K562 (cell line): ENCODE measurements around the gene EBI3. TPM values are rescaled to one million over a fixed set of nuclear protein-coding genes. Genes with fewer than 3 reads are reported as not detected.
A peak's percentile ranks its signal among the peaks of the same experiment; 100 is the strongest.

Experiments used
- BRF1 ChIP-seq: IDR thresholded peaks from 3 replicates; pipeline ENCODE4 v1.6.1; 2011; ENCODE audit warnings: borderline replicate concordance, mild to moderate bottlenecking; ENCODE audit not compliant: insufficient read length; ENCODE audit errors: extremely low read depth
- EP400 ChIP-seq: fragments of 450-650 bp; IDR thresholded peaks from 2 replicates; pipeline ENCODE4 v1.6.1; 2017; ENCODE audit warnings: antibody characterized with exemption, mild to moderate bottlenecking, moderate library complexity
- GATAD2A ChIP-seq: fragments of 450-650 bp; IDR thresholded peaks from 2 replicates; pipeline ENCODE4 v1.6.1; 2017
- HEY1 ChIP-seq: fragments of 250-450 bp; sonication (Bioruptor Pico); IDR thresholded peaks from 2 replicates; pipeline ENCODE4 v1.5.0; 2020; ENCODE audit warnings: mild to moderate bottlenecking, moderate library complexity, borderline replicate concordance
- HNRNPLL ChIP-seq: fragments of 200-400 bp; formaldehyde crosslinking; IDR thresholded peaks from 2 replicates; pipeline ENCODE4 v1.6.1; 2017; ENCODE audit warnings: low read length, low read depth, mild to moderate bottlenecking; ENCODE audit not compliant: poor library complexity, severe bottlenecking
- MEF2D ChIP-seq: conservative IDR thresholded peaks from 2 replicates; pipeline ENCODE4 v1.6.1; 2016; ENCODE audit warnings: low read depth, missing genetic modification characterization, missing compliant biosample characterization
- MNT ChIP-seq, 2 experiments: fragments of 450-650 bp; conservative IDR thresholded peaks; 2 replicates each; pipeline ENCODE4 v1.6.1; 2017; ENCODE audit warnings: mild to moderate bottlenecking in 2 of 2, moderate library complexity in 2 of 2
- MYNN ChIP-seq, 2 experiments: sonication (generic); formaldehyde crosslinking in 1 of 2; IDR thresholded peaks; 2 replicates each; pipeline versions ENCODE4 v1.5.0 to v1.6.1; 2016 to 2020; ENCODE audit warnings: antibody characterized with exemption in 1 of 2, missing genetic modification reagents in 1 of 2
- OTX1 ChIP-seq: fragments of 450-650 bp; formaldehyde crosslinking; IDR thresholded peaks from 2 replicates; pipeline ENCODE4 v1.4.0; 2022; ENCODE audit warnings: mild to moderate bottlenecking
- PHF21A ChIP-seq: fragments of 450-650 bp; IDR thresholded peaks from 2 replicates; pipeline ENCODE4 v1.6.1; 2017; ENCODE audit warnings: low read depth, borderline replicate concordance
- POLR2AphosphoS2 ChIP-seq: IDR thresholded peaks from 2 replicates; pipeline ENCODE4 v1.6.1; 2012; ENCODE audit warnings: low read length, improper control_type of control experiment
- PPARD ChIP-seq: fragments of 250-450 bp; sonication (Bioruptor Pico); IDR thresholded peaks from 2 replicates; pipeline ENCODE4 v1.8.0; 2022; ENCODE audit warnings: inconsistent platforms, mild to moderate bottlenecking, moderate library complexity
- RCOR1 ChIP-seq, 2 experiments: IDR thresholded peaks; 2 replicates each; pipeline ENCODE4 v1.6.1; 2012; ENCODE audit warnings: low read depth in 2 of 2, low read length in 2 of 2, borderline replicate concordance in 1 of 2, improper control_type of control experiment in 1 of 2
- RFX5 ChIP-seq: IDR thresholded peaks from 2 replicates; pipeline ENCODE4 v1.6.1; 2011; ENCODE audit warnings: low read depth, mild to moderate bottlenecking, improper control_type of control experiment, low read length
- SMARCA4 ChIP-seq: fragments of 450-650 bp; IDR thresholded peaks from 2 replicates; pipeline ENCODE4 v1.6.1; 2016
- TCF7L2 ChIP-seq: fragments of 150-350 bp; IDR thresholded peaks from 2 replicates; pipeline ENCODE4 v1.6.1; 2016; ENCODE audit warnings: low read depth, mild to moderate bottlenecking, low read length, moderate library complexity
- ZFX ChIP-seq: sonication (generic); formaldehyde crosslinking; IDR thresholded peaks from 2 replicates; pipeline ENCODE4 v1.8.0; 2022; ENCODE audit warnings: mild to moderate bottlenecking, missing genetic modification reagents, moderate library complexity
- ZNF197 ChIP-seq: fragments of 200-800 bp; sonication (Bioruptor generic); IDR thresholded peaks from 2 replicates; pipeline ENCODE4 v1.6.1; 2016; ENCODE audit warnings: low read depth, missing genetic modification characterization, missing compliant biosample characterization
- ZNF239 ChIP-seq: fragments of 250-450 bp; sonication (Bioruptor Pico); IDR thresholded peaks from 2 replicates; pipeline ENCODE4 v1.4.0; 2020; ENCODE audit warnings: mild to moderate bottlenecking
- ZZZ3 ChIP-seq: fragments of 450-650 bp; IDR thresholded peaks from 2 replicates; pipeline ENCODE4 v1.6.1; 2016; ENCODE audit warnings: antibody characterized with exemption, mild to moderate bottlenecking, moderate library complexity
- polyA plus RNA-seq, 8 experiments: library from polyadenylated mRNA; depleted of rRNA in 4 of 8; stranded (reverse) in 5 of 8; unstranded in 3 of 8; fragments of >200 nt; fragmentation: Nextera tagmentation in 2 of 8; fragmentation: Illumina TruSeq in 1 of 8; extraction: Ambion mirVana in 2 of 8; extraction: Trizol in 1 of 8; gene quantifications; 2 replicates each; pipeline versions ENCODE4 v1.2.1 to v1.2.3, GENCODE V29; 2011 to 2014; ENCODE audit warnings: inconsistent platforms in 1 of 8, missing spikeins in 1 of 8
- total RNA-seq, 7 experiments: library from RNA; depleted of rRNA in 6 of 7; stranded (reverse); fragments of >200 nt in 6 of 7; fragmentation: Illumina TruSeq in 2 of 7; extraction: Trizol in 2 of 7; gene quantifications; 2 replicates each; pipeline versions ENCODE4 v1.2.1 to v1.2.3, GENCODE V29; 2011 to 2021; ENCODE audit warnings: low replicate concordance in 1 of 7
- TF ChIP-seq, protein P1 (sequence below), 2 experiments: fragments of 450-650 bp in 1 of 2; sonication (generic) in 1 of 2; formaldehyde crosslinking in 1 of 2; IDR thresholded peaks in 1 of 2; conservative IDR thresholded peaks in 1 of 2; 2 replicates each; pipeline versions ENCODE4 v1.6.1 to v1.8.1; 2016 to 2023; ENCODE audit warnings: mild to moderate bottlenecking in 2 of 2, moderate library complexity in 2 of 2, inconsistent platforms in 1 of 2, missing genetic modification reagents in 1 of 2

EBI3 gene
- total and polyA plus RNA-seq, 9 of the 15 experiments (the other 6 are each of a cell fraction or from before 2014, with no cell fraction given) = 0.08 to 0.35 (median 0.22) TPM; not detected in 6

- TF ChIP-seq RCOR1 (IDR thresholded peaks at IDR 0.05; ENCODE audit: borderline replicate concordance in 1 of 2, low read depth in 2 of 2, low read length in 2 of 2) (0 out of 4 replicates have a peak, but pooled peaks of 1 of the 2 experiments have one; percentile 45), TCF7L2 (no peak), OTX1 (CRISPR knock-in tag) (0 out of 2 replicates have a peak, but pooled peaks have one; percentile 11), ZNF197 (no peak), MYNN (IDR thresholded peaks at IDR 0.05) (peak; percentile 52; the same call in 1 of the 2 replicates), MYNN (CRISPR knock-in tag; IDR thresholded peaks at IDR 0.05) (no peak), MNT (conservative IDR thresholded peaks at IDR 0.05) (peak; percentile 81 to 85), HNRNPLL (peak; percentile 48), ZNF239 (CRISPR knock-in tag) (no peak), GATAD2A (no peak), PPARD (CRISPR knock-in tag) (no peak), BRF1 (no peak), ZFX (CRISPR knock-in tag) (peak; percentile 64), SMARCA4 (no peak), EP400 (peak; percentile 85; the same call in 1 of the 2 replicates), PHF21A (0 out of 2 replicates have a peak, but pooled peaks have one; percentile 75), HEY1 (no peak), RFX5 (no peak), POLR2AphosphoS2 (peak; percentile 54; the same call in 1 of the 2 replicates), MEF2D (no peak), ZZZ3 (no peak)
- TF ChIP-seq, protein P1, sequence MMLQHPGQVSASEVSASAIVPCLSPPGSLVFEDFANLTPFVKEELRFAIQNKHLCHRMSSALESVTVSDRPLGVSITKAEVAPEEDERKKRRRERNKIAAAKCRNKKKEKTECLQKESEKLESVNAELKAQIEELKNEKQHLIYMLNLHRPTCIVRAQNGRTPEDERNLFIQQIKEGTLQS (IDR thresholded peaks at IDR 0.05) = no peak
- TF ChIP-seq, protein P1 (CRISPR knock-in tag; conservative IDR thresholded peaks at IDR 0.05) = 0 out of 2 replicates have a peak, but pooled peaks have one; percentile 49
These were observed 47.1 kb upstream of the EBI3 start, which contains the start of the genes ANKRD24 and SIRT6 (continued) for GRCh38 chr19:4182084-4182810.
